ENCODE data around the gene KIF18B. TPM values are rescaled to one million over a fixed set of nuclear protein-coding genes. Genes with fewer than 3 reads are reported as not detected.

The KIF18B gene
- total and polyA plus RNA-seq, 2 of the 13 experiments (the other 11 are each of a cell fraction or from before 2014, with no cell fraction given): 15.2 to 15.3 TPM

- TF ChIP-seq, protein P1, sequence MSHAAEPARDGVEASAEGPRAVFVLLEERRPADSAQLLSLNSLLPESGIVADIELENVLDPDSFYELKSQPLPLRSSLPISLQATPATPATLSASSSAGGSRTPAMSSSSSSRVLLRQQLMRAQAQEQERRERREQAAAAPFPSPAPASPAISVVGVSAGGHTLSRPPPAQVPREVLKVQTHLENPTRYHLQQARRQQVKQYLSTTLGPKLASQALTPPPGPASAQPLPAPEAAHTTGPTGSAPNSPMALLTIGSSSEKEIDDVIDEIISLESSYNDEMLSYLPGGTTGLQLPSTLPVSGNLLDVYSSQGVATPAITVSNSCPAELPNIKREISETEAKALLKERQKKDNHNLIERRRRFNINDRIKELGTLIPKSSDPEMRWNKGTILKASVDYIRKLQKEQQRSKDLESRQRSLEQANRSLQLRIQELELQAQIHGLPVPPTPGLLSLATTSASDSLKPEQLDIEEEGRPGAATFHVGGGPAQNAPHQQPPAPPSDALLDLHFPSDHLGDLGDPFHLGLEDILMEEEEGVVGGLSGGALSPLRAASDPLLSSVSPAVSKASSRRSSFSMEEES (CRISPR knock-in tag; IDR thresholded peaks at IDR 0.05): no peak
- TF ChIP-seq KDM5A (IDR thresholded peaks at IDR 0.05; ENCODE audit: borderline replicate concordance, low read length): no peak
- no peak for TF ChIP-seq ZNF749 (CRISPR knock-in tag; IDR thresholded peaks at IDR 0.05; ENCODE audit: borderline replicate concordance)
- TF ChIP-seq, protein P2, sequence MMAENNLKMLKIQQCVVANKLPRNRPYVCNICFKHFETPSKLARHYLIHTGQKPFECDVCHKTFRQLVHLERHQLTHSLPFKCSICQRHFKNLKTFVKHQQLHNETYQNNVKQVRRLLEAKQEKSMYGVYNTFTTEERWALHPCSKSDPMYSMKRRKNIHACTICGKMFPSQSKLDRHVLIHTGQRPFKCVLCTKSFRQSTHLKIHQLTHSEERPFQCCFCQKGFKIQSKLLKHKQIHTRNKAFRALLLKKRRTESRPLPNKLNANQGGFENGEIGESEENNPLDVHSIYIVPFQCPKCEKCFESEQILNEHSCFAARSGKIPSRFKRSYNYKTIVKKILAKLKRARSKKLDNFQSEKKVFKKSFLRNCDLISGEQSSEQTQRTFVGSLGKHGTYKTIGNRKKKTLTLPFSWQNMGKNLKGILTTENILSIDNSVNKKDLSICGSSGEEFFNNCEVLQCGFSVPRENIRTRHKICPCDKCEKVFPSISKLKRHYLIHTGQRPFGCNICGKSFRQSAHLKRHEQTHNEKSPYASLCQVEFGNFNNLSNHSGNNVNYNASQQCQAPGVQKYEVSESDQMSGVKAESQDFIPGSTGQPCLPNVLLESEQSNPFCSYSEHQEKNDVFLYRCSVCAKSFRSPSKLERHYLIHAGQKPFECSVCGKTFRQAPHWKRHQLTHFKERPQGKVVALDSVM (CRISPR knock-in tag; IDR thresholded peaks at IDR 0.05): peak; percentile 97
- no peak for TF ChIP-seq MATR3 (CRISPR knock-in tag; IDR thresholded peaks at IDR 0.05)
- peak; percentile 46 for TF ChIP-seq ZNF687 (CRISPR knock-in tag; IDR thresholded peaks at IDR 0.05)
- 0 out of 2 replicates have a peak, but pooled peaks have one; percentile 19 for TF ChIP-seq ZGPAT (CRISPR knock-in tag; IDR thresholded peaks at IDR 0.05)
- TF ChIP-seq ZNF430 (CRISPR knock-in tag; IDR thresholded peaks at IDR 0.05): 0 out of 2 replicates have a peak, but pooled peaks have one; percentile 20
- TF ChIP-seq TEAD2 (CRISPR knock-in tag; IDR thresholded peaks at IDR 0.05): no peak
- TF ChIP-seq ZNF367 (CRISPR knock-in tag; IDR thresholded peaks at IDR 0.05; ENCODE audit: borderline replicate concordance): no peak
- TF ChIP-seq ZNF766 (CRISPR knock-in tag; IDR thresholded peaks at IDR 0.05; ENCODE audit: borderline replicate concordance): no peak
- TF ChIP-seq SOX13 (IDR thresholded peaks at IDR 0.05): no peak
- TF ChIP-seq SOX13 (CRISPR knock-in tag; conservative IDR thresholded peaks at IDR 0.05 in 1 of 2, IDR thresholded peaks at IDR 0.05 in 1 of 2): no peak
- TF ChIP-seq ZSCAN31 (CRISPR knock-in tag; IDR thresholded peaks at IDR 0.05; ENCODE audit: low read depth): 0 out of 2 replicates have a peak, but pooled peaks have one; percentile 42
- peak; percentile 69; the same call in 1 of the 2 replicates for TF ChIP-seq ZMYM3 (CRISPR knock-in tag; IDR thresholded peaks at IDR 0.05)
- no peak for TF ChIP-seq FLYWCH1 (CRISPR knock-in tag; IDR thresholded peaks at IDR 0.05)
- no peak for TF ChIP-seq ZBTB3 (CRISPR knock-in tag; IDR thresholded peaks at IDR 0.05; ENCODE audit: borderline replicate concordance, low read depth)
- peak; percentile 65; the same call in 1 of the 2 replicates for TF ChIP-seq NCOR1 (IDR thresholded peaks at IDR 0.05; ENCODE audit: borderline replicate concordance, low read length)
Measured at GRCh38 chr17:44915862-44916780, 31.5 kb downstream of the KIF18B start (continued).
